Neutrophil (primary cell): Measurements from ENCODE around the gene KIF1A.

Source experiments
- H3K27ac ChIP-seq: fragments of 200-600 bp; sonication (generic); 2 replicates; pipeline ENCODE4 v1.5.1; 2016; ENCODE audit warnings: mild to moderate bottlenecking, moderate library complexity
- H3K27me3 ChIP-seq: fragments of 200-600 bp; sonication (generic); 2 replicates; pipeline ENCODE4 v1.6.0; 2016; ENCODE audit warnings: mild to moderate bottlenecking
- H3K36me3 ChIP-seq: fragments of 200-600 bp; sonication (generic); 2 replicates; pipeline ENCODE4 v1.5.1; 2017
- H3K4me1 ChIP-seq, 2 experiments: fragments of 200-600 bp in 1 of 2; sonication (generic) in 1 of 2; 1 replicate in 1 of 2; 2 replicates in 1 of 2; pipeline versions ENCODE4 v1.5.1 to v1.6.1; 2013 to 2016; ENCODE audit warnings: low read depth in 1 of 2, low read length in 1 of 2, mild to moderate bottlenecking in 1 of 2, moderate library complexity in 1 of 2; ENCODE audit not compliant: control insufficient read depth in 1 of 2, insufficient read depth in 1 of 2
- H3K4me3 ChIP-seq, 2 experiments: fragments of 200-600 bp in 1 of 2; sonication (generic) in 1 of 2; 1 replicate in 1 of 2; 2 replicates in 1 of 2; pipeline ENCODE4 v1.5.1; 2013 to 2016; ENCODE audit warnings: low read depth in 1 of 2, low read length in 1 of 2, mild to moderate bottlenecking in 1 of 2, moderate library complexity in 1 of 2
- H3K9me3 ChIP-seq: fragments of 200-600 bp; sonication (generic); 2 replicates; pipeline ENCODE4 v1.5.1; 2016
- CTCF ChIP-seq: fragments of 200-600 bp; sonication (generic); IDR thresholded peaks from 2 replicates; pipeline ENCODE4 v1.5.1; 2016; ENCODE audit warnings: antibody characterized with exemption

Gene KIF1A

DNA sequence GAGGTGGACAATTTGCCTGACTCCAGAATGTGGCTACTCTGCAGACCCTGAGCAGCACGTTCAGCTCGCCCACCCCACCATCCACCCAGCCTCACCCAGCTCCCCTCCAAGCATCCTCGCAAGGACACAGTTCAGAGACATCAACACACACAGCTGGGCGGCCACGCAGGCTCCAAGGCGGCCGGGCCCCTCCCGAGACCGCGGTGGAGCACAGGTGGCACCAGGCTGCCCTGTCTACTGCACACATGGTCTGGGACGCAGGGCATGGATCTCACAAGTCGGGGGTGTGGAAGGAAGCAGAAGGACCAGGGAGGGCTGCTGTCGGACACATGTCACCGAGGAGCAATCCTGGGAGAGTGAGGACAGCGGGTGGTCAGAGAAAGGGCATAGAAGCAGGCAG is 92.1 kb downstream of the KIF1A start:
- Histone ChIP-seq H3K4me1 (no peaks in the 10 kb centered on the region), H3K36me3 (no peaks in the 10 kb centered on the region), H3K4me3 (no peak overlapping the region), H3K27ac (no peak overlapping the region), H3K9me3 (no peaks in the 10 kb centered on the region), H3K27me3 (no peaks in the 10 kb centered on the region)
- no peak for TF ChIP-seq CTCF

GRCh38 chr2:240727439-240727838 is 92.6 kb downstream of the KIF1A start:
- Histone ChIP-seq H3K4me3 (no peak overlapping the region), H3K36me3 (no peaks in the 10 kb centered on the region), H3K4me1 (no peaks in the 10 kb centered on the region), H3K9me3 (no peaks in the 10 kb centered on the region), H3K27me3 (no peaks in the 10 kb centered on the region), H3K27ac (no peak overlapping the region)
- no peak for TF ChIP-seq CTCF

GRCh38 chr2:240726876-240727275 is 93.1 kb downstream of the KIF1A start:
- no peaks in the 10 kb centered on the region for H3K36me3 ChIP-seq
- no peaks in the 10 kb centered on the region for H3K27me3 ChIP-seq
- TF ChIP-seq CTCF = no peak
- H3K9me3 ChIP-seq = no peaks in the 10 kb centered on the region
- H3K4me3 ChIP-seq = no peak overlapping the region
- H3K4me1 ChIP-seq = no peaks in the 10 kb centered on the region
- no peak overlapping the region for H3K27ac ChIP-seq

DNA sequence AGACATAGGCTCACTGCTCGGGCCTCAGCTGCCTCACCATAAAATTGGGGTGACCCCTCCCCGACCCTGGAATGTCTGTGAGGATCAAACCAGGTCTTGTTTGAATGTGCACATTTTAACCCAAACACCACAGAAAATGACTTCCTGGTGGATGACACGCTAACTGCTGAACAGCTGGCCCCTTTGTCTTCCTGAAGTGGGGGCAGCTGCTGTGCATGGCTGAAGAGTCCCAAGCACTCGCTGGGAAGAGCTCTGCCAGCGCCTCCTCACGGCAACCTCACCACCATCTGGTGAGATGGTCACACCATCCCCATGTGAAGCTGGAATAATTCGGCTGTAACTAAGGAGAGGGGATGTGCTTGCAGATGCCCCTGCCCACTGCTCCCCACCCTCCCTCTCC is 94.3 kb downstream of the KIF1A start:
- Histone ChIP-seq H3K36me3 (no peaks in the 10 kb centered on the region), H3K4me3 (no peak overlapping the region), H3K27ac (no peak overlapping the region), H3K9me3 (no peaks in the 10 kb centered on the region), H3K4me1 (no peaks in the 10 kb centered on the region), H3K27me3 (no peaks in the 10 kb centered on the region)
- TF ChIP-seq CTCF = no peak

DNA sequence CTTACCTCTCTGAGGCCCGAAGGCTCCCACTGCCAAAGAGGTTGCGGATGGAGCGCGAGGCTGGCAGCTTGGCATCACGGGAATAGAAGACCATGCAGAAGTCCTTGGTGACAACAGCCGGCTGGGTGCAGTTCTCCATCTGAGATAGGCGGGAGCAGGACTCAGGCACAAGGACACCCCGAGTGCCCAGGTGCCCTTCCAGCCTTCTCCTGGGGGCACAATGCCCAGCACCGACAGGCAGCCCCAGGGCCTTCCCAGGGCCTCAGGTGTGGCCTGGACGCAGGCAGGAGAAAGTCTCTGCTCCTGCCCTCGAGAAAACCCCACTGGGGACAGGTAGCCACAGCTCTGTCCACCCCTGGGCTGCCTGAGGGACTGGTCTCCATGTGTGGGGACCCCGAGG is 94.8 kb downstream of the KIF1A start:
- no peak for TF ChIP-seq CTCF
- no peaks in the 10 kb centered on the region for H3K27me3 ChIP-seq

GRCh38 chr2:240724431-240724830 is 95.6 kb downstream of the KIF1A start:
- no peaks in the 10 kb centered on the region for H3K36me3 ChIP-seq
- no peaks in the 10 kb centered on the region for H3K27me3 ChIP-seq
- no peak overlapping the region for H3K4me3 ChIP-seq
- no peak overlapping the region for H3K27ac ChIP-seq
- no peak for TF ChIP-seq CTCF
- H3K9me3 ChIP-seq = no peaks in the 10 kb centered on the region
- H3K4me1 ChIP-seq = no peaks in the 10 kb centered on the region

More for the DNA sequence above, 94.8 kb downstream of the KIF1A start:
- H3K4me3 ChIP-seq = no peak overlapping the region
- H3K9me3 ChIP-seq = no peaks in the 10 kb centered on the region
- H3K27ac ChIP-seq = no peak overlapping the region
- H3K4me1 ChIP-seq = no peaks in the 10 kb centered on the region
- no peaks in the 10 kb centered on the region for H3K36me3 ChIP-seq
